ENCODE measurements around the gene SH3RF1. TPM values are rescaled to one million over a fixed set of nuclear protein-coding genes. Genes with fewer than 3 reads are reported as not detected.

Gene SH3RF1
- total and polyA plus RNA-seq, 2 of the 8 experiments (the other 6 are each of a cell fraction or from before 2014, with no cell fraction given): 6.9 to 15.1 TPM

GRCh38 chr4:169269916-169270809, 593 bp downstream of the SH3RF1 start (continued):
- TF ChIP-seq CBX8 (IDR thresholded peaks at IDR 0.05; ENCODE audit: borderline replicate concordance, low read depth, low read length): no peak
- TF ChIP-seq CREB1 (IDR thresholded peaks at IDR 0.05): no peak
- no peak for TF ChIP-seq BACH1 (IDR thresholded peaks at IDR 0.05; ENCODE audit: low read length)
- TF ChIP-seq MAFK (IDR thresholded peaks at IDR 0.05; ENCODE audit: low read depth, low read length): no peak
- TF ChIP-seq YY1 (IDR thresholded peaks at IDR 0.05; ENCODE audit: low read depth, low read length): no peak
- no peak for TF ChIP-seq KDM5A (IDR thresholded peaks at IDR 0.05; ENCODE audit: low read length)
- peak; percentile 60 to 62; a peak in 2 of 4 replicates for TF ChIP-seq SIN3A (conservative IDR thresholded peaks at IDR 0.05 in 1 of 2, IDR thresholded peaks at IDR 0.05 in 1 of 2; ENCODE audit: low read depth in 1 of 2, low read length in 2 of 2)
- TF ChIP-seq TAF1 (IDR thresholded peaks at IDR 0.05; ENCODE audit: low read depth, low read length): 0 out of 2 replicates have a peak, but pooled peaks have one; percentile 56
- TF ChIP-seq KDM4A (IDR thresholded peaks at IDR 0.05; ENCODE audit: low read depth, low read length, severe bottlenecking): peak; percentile 91
